HG02763 (cell line): ENCODE measurements around the gene SNRPB2.

Experiments used
- ATAC-seq: cut with Tn5 transposase; IDR thresholded peaks from one replicate; pipeline ENCODE4 v1.9.1; 2021; ENCODE audit warnings: mild to moderate bottlenecking, moderate library complexity; ENCODE audit not compliant: unreplicated experiment

SNRPB2 gene

DNA sequence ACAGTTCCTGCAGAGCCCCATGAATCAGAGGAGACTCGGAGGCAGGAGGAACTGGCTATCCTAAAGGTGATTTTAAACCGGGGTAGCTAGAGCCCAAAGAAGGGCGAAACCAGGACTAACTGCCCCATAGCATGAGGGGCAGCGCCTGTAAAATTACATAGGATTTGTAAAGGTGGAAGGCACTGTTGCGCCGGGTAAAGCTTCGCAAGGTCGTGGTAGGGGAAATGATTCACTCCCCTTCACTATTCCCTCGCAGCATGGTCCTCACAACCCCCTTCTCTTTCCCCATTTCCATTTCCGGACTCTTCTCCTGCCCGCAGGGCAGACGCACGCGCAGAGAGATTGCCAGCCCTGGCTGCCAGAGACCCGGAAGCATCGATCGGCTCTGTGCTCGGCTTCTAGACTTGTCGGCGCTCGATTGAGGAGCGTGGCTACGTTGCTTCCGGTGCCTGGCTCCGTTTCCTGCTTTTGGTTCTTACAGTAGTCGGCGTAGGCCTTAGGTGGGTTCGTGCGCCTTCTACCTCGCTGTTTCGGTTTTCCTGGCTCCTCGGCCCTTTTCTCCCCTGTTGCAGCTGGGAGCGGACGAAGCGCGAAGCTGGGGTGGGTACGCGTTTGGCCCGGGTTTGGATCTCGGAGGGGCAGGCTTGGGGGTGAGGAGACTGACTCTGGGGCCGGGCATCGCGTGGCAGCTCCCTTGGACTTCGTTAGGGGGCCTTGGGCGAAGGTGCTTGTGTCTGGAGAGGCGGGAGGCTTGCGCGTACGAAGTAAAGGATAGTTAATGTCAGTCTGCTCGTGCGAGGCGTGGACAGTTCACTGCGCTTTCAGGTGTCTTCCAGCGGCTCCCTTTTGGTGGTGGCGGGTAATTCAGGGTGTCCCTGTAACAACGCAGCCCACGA is at the start of gene SNRPB2:
Gene SNRPB2 (plus strand): TSS at position 462 of the 896 bp plus-strand sequence. CDS start 1,677 bp downstream, outside the sequence.
- ATAC-seq = peak; percentile 98

DNA sequence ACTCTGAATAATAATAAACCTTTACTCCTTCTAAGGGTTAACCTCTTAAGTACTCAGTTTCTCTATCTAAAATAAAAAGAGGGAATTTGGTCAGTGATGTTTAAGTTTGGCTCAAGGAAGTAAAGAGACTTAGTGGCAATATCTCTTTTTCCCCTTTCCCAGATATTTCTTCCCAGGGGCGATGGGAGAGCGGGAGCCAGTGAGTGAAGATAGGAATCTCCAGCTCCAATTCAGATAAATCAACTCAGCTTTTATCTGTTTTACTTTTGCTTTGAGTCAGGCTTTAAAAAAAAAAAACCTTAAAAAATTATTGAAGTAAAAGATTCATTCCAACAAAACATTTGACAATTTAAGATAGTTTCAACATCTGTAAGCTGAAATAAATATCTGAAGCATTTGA is 45.4 kb upstream of the SNRPB2 start:
- ATAC-seq = no peak

DNA sequence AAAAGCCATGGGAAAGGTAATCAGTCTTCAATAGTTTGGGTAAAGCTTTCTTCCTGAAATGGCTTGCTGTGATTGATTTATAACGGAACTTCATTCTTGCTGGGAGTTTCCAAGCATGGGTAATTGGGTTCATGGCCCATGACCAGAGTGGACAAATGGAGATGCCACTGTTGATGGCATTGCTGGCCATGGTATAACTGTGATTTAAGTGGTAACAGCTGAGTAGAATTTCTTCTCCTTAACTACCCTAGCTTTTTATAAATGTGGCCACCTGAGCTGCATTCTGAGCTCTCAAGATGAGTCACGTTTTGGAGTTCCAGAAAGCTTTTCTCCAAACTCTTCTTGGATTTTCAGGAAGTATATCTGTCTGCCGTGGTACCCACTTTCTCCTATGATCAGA is 39.9 kb upstream of the SNRPB2 start:
- no peak for ATAC-seq

DNA sequence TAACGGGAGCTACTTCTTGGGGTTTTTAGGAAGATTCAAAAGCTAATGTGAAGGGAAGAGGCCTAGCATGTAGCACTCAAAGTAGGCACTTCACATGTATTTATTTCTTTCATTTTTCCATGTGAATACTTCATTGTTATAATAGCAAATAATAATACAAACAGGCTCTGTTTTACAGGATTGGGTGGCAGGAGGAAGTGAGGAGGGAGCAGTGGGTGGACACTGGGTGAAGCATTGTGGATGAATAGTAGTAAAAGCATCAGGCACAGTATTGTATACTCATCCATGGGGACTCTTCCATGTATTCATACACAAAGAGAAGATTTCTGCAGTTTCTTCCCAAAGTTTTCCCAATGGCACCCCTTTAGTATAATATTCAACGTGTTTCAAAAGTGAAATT is 38.4 kb upstream of the SNRPB2 start:
- ATAC-seq = no peak

DNA sequence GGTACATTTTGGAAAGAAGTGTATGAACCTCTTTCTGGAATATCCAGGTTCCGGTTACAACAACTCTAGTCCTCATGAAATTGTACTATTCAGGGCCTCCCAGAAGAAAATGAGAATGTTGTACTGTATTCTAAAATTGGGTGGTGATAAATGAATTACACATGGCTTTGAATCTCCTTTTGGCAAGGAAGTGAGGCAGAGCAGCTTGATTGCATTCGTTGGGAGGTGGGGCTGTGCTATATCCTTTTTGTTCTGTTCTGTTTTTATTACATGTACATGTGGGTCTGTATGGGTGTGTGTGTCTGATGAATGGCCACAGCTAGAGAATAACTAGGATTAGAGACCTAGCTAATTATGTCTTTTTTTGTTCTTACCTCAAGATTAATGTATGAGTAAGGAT is 37.8 kb upstream of the SNRPB2 start:
- ATAC-seq = no peak

DNA sequence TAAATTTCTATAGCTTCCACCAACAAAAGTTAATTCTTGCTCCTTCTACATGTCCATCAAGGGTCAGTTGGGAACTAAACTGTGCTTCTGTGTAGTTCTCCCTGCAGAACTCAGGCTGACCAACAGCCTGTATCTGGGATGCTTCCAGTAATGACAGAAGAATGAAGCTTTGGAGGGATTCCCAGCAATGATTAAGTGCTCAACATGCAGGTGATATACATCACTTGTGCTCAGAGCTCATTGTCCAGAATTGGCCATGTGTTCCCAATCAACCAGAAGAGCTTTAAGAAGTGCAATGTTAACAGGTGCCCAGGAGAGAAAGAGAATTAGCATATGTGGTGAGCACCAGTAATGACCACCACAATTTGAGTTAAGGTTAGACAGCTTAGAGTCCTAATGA is 37.4 kb upstream of the SNRPB2 start:
- no peak for ATAC-seq

DNA sequence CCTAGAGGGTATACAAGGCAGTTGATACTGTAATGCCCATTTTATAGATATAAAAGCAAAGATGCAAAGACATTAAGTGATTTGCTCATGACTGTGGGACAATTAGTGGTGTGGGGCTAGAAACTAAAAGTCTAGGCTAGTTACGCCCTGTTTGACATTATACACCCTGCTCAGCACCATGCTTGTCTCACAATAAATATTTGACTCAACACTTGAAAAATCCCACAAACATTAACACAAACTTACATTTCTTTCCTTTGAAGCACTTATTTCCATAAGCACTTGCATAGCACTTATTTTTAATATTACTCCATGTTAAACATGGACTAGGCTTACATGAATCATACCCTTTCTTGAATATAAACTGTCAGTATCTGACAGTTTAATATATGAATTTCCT is 36.5 kb upstream of the SNRPB2 start:
- ATAC-seq = no peak

DNA sequence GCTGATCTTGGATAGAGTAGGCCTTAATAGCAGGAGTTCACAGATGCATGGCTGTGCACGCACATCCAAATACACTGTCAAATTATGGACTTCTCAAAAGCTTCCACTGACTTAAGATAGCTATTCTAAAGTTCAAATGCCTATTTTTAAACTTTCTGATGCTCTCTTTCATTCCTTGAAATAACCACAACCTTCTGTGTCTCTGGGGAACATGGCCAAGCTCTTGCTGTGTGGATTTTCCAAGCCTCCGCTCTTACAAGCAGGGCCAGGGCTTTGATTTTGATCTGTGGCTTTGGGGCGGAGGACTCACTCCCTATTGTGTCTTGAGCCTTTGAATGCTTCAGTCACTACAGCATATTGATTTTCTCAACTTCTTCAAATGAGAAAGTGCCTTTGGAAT is 35.7 kb upstream of the SNRPB2 start:
- ATAC-seq = no peak

DNA sequence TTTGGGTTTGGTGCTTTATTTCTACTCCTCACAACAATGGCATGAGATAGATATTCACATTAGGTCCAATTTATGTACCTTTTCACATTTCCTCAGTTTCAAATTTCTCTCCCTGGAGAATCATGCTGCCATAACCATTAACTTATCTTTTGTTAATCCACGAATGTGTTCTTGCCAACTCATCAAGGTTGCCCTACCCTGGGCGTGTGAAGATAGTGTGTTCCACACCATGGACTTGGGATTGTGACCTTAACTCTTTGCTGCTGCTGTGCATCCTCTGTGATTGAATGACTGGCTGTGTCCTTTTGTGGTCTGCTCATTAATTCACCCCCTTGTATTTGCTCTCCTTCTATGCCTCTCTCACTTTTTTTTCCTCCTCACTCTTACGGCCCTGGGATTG is 34.2 kb upstream of the SNRPB2 start:
- no peak for ATAC-seq

DNA sequence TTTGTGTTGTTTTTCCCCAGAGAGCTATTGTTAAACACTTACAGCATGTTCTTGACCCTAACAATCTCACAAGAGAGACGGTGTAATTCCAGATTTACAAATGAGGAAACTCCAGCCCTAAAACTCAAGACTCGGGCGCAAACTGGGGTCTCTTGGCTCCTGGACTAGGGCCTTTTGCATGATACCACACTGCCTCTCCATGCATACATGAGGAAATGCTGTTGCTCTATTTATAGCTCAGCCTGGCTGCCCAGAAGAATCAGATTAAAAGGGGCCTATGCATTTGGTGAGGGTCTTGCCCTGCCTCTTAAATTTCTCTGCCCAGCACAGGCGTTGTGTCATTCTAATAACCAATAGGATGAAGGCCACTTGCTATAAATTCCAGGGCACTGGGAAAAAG is 30.5 kb upstream of the SNRPB2 start:
- no peak for ATAC-seq

DNA sequence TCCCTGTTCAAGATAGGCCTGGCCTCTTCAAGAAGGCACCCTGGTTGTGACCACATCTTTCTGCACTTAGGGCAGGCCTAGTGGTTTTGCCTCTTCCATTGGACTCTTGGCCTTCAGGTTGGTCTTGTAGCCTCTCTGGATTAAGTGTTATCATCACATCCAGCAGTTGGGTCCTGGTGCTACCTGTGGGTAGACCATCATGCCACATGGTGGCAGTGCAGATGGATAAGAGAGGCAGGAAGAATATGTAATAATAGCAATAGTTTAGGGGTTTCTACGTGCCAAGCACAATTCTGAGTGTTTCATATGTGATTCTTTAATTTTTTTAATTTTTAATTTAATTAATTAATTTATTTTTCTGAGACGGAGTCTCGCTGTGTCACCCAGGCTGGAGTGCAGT is 28.5 kb upstream of the SNRPB2 start:
- ATAC-seq = no peak

DNA sequence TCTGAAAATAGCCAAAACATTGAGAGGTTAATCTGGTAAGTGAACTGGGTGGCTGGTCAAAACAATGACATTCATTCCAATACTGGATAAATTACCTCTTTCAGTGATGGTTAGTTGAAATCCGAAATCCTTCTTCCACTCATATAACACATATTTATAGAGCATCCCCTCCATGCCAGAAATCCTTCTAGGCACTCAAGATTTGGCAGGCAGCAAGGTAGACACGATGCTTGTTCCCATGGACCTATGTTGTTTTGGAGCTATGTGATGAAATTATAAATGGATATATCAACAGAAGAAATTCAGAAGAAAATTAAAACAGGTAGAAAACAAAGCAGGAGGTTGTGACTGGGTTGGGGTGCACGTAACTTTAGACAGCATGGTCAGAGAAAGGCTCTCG is 26.3 kb upstream of the SNRPB2 start:
- no peak for ATAC-seq

DNA sequence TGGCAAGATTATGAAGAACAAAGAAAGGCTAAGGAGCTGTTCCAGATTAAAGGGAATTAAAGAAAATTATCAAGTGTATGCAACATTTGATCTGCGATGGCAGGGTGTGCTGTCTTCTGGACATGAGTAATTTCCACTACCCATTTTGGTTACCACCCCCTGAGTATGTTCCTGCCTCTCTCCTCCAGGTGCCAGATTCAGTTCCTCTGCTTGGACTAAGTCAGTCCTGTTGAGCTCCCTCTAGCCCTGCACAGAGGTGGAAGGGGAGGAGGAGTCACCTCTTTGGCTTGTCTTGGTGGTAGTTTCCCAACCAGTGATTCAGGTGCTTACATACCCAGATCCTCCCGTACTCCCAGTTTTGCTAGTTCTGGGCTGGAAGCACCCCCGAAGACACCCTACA is 22.2 kb upstream of the SNRPB2 start:
- peak; percentile 54 for ATAC-seq

DNA sequence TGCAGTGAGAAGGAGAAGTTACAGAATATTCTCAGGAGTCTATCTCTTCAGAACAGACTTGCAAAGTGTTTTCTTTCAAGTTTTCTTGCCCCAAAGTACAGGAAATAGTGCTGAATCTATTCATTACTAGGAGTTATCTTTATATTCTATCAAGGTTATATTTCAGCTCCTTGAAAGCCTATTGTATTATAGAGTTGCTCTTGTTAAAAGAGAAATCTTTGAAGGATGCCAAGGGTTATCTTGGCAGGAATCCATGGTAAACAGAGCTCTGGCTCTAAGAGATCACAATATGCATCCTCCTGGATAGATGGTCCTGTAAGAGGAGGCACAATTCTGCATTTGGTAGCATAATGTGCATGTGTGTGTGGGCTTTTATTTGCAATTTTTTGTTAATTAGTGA is 21.2 kb upstream of the SNRPB2 start:
- no peak for ATAC-seq

DNA sequence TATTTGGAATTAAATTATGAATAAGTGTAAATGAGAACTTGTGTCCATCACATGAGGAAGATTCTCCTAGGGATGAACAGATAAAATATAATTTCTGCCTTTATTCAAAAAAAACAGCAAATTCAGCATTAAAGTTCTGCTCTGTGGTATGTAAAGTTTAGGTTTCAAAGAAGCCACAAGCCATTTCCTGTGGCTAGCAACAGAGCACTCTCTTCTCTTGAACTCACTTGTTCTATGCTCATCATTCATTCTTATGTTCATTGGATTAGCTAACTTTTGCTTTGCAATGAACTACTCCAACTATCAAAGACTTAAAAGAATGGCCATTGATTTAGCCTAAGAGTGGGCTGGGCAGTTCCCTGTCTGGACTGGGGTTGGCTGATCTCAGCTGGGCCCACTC is 20.8 kb upstream of the SNRPB2 start:
- ATAC-seq = peak; percentile 72

DNA sequence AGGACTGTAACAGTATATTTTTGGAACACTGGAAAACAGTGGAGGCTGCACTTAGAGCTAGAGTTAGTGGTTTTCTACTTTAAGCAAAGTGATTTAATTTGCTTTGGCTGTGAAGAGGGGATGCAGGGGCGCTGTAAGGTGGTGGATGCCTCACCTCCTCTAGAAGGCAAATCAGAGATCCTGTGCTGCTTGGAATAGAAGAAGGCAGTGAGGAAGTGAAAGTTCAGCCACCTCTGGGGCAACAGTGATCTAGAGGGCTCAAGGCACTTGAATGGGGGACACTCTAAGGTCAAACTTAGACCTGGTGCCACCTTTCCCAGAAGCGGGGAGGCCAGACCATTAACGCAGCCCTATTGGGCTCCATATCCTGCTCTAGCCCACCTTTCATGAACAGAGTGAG is 19.0 kb upstream of the SNRPB2 start:
- ATAC-seq = peak; percentile 40

DNA sequence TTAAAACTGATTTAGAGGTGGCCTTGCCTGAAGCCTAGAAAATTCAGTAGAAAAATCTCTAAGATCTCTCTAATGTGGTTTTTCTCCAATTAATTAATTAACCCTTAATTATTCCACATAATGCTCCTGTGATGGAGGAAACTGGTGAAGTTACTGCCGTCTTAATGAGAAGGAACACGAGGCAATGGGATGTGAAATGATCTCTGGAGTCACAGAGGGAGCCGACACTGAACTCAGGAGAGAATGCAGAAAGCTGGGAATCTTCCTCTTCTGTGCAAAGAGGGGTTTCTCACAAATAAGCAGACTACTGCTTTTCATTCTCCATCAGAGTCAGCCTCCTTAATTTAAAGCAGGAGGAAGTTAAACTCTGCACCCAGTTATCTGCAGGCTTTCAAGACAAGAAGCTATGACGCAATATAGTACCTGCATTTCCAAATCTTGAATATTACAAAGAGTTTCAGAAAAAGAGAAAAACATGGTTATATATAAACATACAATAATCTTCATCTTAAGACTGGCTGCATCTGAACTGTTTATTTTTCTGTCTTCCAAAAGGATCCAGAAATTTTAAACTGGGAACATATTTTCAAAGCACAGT is 18.1 kb upstream of the SNRPB2 start:
- ATAC-seq = no peak

DNA sequence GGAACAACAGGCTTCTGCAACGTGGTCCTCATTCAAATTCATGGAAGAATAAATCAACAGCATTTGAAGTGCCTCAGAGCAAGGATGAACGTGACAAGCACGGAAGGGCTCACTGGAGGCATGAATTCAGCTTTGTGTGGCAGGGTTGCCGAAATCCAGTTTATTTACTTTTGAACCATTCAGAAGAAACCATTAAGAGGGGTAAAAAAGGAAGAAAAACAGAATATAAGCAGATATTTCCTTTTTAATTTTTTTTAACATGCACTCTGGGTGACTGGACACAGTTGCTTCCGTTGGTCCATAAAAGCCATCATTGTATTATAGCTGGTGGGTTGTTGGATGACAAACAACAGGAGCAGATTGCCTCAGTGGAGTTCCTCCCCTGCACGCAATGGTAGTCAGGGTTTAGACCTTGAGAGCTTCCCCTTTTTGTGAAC is 17.3 kb upstream of the SNRPB2 start:
- ATAC-seq = no peak

DNA sequence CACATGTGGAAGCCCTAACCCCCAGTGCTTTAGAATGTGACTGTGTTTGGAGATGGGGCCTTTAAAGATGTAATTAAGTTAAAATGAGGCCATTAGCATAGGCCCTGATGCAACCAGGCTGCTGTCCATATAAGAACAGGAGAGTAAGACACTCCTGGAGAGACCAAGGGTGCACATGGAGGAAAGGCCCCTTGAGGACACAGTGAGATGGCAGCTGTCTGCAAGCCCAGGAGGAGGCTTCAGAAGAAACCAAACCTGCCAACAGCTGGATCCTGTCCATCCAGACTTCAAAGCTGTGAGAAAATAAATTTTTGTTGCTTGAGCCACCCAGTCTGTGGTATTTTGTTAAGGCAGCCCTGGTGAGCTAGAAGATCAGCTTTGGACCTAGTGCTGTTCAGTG is 16.8 kb upstream of the SNRPB2 start:
- ATAC-seq = no peak

DNA sequence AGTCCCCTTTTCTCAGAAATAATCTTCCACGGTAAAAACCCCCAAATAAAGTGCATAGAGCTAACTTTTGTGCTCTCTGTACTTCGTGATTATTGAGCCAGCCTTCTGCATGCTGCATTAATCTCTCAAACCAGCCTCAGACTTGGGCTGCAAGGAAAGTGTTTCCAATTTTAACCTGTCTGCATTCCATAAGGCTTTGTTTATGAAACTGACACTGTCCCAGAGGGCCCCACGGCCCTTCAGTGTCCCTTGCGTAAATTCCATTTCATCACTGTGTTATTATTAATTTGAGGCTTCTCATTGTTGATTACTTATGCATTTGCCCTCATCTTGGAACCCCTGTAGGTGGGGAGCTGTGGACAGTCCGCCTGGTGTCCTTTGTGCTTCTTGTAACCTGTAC is 15.6 kb upstream of the SNRPB2 start:
- ATAC-seq = no peak

DNA sequence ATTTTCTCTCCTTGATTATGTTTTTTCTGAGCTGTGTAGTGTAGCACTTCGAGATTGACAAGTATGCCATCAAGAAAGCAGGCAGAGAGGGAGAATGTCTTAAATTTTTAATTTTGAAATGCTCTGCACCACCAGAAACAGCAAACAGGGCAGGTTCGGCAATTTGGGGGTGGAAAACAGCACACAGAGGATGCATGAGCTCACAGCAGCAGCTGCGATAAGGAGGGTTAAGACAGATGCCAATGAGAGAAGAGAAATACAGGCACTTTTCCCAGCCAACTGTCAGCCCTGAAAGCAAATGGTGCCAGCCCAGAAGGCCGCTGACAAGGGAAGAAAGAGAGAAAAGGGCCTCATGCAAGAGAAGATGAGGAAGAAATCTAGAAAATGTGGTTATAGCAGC is 15.1 kb upstream of the SNRPB2 start:
- ATAC-seq = no peak

DNA sequence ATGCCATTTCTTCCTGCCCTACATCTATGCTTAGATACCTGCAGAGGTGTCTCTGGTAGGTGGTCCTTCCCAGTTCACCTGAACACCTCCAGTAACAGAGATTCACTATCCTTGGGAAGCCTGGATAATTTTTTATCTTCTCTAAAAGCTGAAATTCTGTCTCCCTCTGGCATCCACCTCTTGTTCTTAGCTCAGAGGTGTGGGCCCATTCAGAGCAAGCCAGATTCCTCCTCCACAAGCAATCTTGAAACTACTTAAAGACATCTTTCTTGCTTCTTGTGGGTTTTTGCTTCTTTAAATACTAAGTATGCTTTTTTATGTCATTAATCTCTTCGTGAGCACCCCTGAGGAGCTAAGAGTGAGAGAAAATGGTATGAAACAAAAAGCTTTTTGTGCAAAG is 10.4 kb upstream of the SNRPB2 start:
- no peak for ATAC-seq

DNA sequence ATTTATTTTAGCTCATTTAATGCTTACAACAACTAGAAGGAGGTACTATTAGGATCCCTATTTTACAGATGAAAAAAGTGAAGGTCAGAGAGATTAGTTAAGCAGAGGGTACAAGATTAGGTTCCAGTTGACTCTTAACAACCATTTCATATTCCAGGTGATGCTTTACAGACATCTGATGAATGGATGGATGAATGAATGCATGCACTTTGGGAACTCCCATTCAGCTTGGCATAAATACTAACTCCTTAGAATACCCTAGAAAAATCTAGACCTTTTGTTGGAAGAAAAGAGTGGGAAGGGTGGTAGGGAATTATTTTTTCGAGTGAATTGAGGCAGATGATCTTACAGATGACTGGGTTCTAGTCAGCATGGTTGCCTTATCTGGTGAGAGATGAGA is 746 bp upstream of the SNRPB2 start:
- no peak for ATAC-seq
